HepG2 (cell line): ENCODE results near the gene CHTF8. TPM values are rescaled to one million over a fixed set of nuclear protein-coding genes. Genes with fewer than 3 reads are reported as not detected.

Experiments used
- FOXJ3 ChIP-seq: sonication (generic); formaldehyde crosslinking; IDR thresholded peaks from 2 replicates; pipeline ENCODE4 v1.4.0; 2020; ENCODE audit warnings: missing genetic modification reagents, mild to moderate bottlenecking, borderline replicate concordance
- polyA plus RNA-seq, 8 experiments: library from polyadenylated mRNA; depleted of rRNA in 3 of 8; stranded (reverse) in 7 of 8; unstranded in 1 of 8; fragments of >200 nt; fragmentation: Illumina TruSeq in 4 of 8; extraction: Trizol in 4 of 8; gene quantifications; 2 replicates each; pipeline versions ENCODE4 v1.2.1 to v1.2.3, GENCODE V29; 2011 to 2016; ENCODE audit warnings: low read depth in 4 of 8, missing spikeins in 1 of 8, mixed read lengths in 1 of 8; ENCODE audit not compliant: insufficient read depth in 1 of 8
- total RNA-seq, 5 experiments: library from RNA; depleted of rRNA; stranded (reverse); fragments of >200 nt; fragmentation: Illumina TruSeq; extraction: Trizol; gene quantifications; 2 replicates each; pipeline ENCODE4 v1.2.3, GENCODE V29; 2016; ENCODE audit warnings: low read depth in 1 of 5
- TF ChIP-seq, protein P1 (sequence below), 2 experiments: fragments of 450-650 bp in 1 of 2; sonication (generic) in 1 of 2; formaldehyde crosslinking in 1 of 2; IDR thresholded peaks; 2 replicates each; pipeline versions ENCODE4 v1.6.1 to v1.8.0; 2016 to 2022; ENCODE audit warnings: antibody characterized with exemption in 1 of 2, mild to moderate bottlenecking in 1 of 2, missing genetic modification reagents in 1 of 2
- TF ChIP-seq, protein P2 (sequence below): sonication (generic); formaldehyde crosslinking; IDR thresholded peaks from 2 replicates; pipeline ENCODE4 v1.4.0; 2020; ENCODE audit warnings: missing genetic modification reagents, borderline replicate concordance
- TF ChIP-seq, protein P3 (sequence below): sonication (generic); formaldehyde crosslinking; IDR thresholded peaks from 2 replicates; pipeline ENCODE4 v1.4.0; 2020; ENCODE audit warnings: missing genetic modification reagents

Gene CHTF8
- total and polyA plus RNA-seq, 2 of the 13 experiments (the other 11 are each of a cell fraction or from before 2014, with no cell fraction given): 37.2 to 67.5 TPM

DNA sequence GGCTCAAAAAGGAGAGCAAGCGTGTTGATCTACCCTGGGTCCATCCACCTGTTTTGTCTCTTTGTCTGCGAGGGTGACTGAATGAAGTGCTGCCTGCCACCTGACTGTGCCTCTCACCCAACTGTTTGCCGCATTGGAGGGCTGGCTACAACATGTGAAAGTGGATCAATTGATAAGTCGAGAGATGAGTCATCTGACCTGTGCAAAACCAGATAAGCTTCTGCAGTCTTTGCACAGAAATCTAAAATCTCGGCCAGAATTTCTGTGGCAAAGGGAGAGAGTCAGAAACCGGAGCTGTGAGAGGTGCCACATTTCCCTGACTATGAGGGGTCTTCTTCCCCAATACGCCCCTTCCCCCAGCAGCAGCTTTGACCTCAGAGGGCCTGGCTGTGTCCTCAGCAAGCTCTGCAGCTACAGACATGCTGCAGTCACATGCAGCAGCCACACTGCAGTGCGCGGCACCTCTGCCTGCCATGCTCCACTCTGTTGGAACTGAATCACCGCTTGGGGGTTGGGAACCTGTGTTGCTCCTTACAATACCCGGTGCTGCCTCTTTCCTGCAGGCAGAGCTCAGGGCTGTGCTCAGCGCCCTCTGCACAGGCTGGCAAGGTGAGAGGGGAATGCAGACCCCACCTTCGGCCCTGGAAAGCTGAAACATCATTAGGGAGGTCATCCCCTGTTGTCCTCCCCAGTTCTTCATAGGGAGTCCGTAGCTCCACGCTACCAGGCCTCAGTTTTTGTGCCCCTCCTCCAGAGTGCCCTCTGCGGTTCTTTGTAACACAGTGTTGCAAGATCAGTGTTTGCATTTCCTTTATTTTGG lies 43.1 kb downstream of the CHTF8 start (continued):
- TF ChIP-seq, protein P1, sequence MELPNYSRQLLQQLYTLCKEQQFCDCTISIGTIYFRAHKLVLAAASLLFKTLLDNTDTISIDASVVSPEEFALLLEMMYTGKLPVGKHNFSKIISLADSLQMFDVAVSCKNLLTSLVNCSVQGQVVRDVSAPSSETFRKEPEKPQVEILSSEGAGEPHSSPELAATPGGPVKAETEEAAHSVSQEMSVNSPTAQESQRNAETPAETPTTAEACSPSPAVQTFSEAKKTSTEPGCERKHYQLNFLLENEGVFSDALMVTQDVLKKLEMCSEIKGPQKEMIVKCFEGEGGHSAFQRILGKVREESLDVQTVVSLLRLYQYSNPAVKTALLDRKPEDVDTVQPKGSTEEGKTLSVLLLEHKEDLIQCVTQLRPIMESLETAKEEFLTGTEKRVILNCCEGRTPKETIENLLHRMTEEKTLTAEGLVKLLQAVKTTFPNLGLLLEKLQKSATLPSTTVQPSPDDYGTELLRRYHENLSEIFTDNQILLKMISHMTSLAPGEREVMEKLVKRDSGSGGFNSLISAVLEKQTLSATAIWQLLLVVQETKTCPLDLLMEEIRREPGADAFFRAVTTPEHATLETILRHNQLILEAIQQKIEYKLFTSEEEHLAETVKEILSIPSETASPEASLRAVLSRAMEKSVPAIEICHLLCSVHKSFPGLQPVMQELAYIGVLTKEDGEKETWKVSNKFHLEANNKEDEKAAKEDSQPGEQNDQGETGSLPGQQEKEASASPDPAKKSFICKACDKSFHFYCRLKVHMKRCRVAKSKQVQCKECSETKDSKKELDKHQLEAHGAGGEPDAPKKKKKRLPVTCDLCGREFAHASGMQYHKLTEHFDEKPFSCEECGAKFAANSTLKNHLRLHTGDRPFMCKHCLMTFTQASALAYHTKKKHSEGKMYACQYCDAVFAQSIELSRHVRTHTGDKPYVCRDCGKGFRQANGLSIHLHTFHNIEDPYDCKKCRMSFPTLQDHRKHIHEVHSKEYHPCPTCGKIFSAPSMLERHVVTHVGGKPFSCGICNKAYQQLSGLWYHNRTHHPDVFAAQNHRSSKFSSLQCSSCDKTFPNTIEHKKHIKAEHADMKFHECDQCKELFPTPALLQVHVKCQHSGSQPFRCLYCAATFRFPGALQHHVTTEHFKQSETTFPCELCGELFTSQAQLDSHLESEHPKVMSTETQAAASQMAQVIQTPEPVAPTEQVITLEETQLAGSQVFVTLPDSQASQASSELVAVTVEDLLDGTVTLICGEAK (IDR thresholded peaks at IDR 0.05): no peak
- TF ChIP-seq, protein P1 (CRISPR knock-in tag; IDR thresholded peaks at IDR 0.05): no peak
- TF ChIP-seq, protein P2, sequence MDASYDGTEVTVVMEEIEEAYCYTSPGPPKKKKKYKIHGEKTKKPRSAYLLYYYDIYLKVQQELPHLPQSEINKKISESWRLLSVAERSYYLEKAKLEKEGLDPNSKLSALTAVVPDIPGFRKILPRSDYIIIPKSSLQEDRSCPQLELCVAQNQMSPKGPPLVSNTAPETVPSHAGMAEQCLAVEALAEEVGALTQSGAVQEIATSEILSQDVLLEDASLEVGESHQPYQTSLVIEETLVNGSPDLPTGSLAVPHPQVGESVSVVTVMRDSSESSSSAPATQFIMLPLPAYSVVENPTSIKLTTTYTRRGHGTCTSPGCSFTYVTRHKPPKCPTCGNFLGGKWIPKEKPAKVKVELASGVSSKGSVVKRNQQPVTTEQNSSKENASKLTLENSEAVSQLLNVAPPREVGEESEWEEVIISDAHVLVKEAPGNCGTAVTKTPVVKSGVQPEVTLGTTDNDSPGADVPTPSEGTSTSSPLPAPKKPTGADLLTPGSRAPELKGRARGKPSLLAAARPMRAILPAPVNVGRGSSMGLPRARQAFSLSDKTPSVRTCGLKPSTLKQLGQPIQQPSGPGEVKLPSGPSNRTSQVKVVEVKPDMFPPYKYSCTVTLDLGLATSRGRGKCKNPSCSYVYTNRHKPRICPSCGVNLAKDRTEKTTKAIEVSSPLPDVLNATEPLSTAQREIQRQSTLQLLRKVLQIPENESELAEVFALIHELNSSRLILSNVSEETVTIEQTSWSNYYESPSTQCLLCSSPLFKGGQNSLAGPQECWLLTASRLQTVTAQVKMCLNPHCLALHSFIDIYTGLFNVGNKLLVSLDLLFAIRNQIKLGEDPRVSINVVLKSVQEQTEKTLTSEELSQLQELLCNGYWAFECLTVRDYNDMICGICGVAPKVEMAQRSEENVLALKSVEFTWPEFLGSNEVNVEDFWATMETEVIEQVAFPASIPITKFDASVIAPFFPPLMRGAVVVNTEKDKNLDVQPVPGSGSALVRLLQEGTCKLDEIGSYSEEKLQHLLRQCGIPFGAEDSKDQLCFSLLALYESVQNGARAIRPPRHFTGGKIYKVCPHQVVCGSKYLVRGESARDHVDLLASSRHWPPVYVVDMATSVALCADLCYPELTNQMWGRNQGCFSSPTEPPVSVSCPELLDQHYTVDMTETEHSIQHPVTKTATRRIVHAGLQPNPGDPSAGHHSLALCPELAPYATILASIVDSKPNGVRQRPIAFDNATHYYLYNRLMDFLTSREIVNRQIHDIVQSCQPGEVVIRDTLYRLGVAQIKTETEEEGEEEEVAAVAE: no peak
- TF ChIP-seq FOXJ3 (CRISPR knock-in tag): no peak
- TF ChIP-seq, protein P3, sequence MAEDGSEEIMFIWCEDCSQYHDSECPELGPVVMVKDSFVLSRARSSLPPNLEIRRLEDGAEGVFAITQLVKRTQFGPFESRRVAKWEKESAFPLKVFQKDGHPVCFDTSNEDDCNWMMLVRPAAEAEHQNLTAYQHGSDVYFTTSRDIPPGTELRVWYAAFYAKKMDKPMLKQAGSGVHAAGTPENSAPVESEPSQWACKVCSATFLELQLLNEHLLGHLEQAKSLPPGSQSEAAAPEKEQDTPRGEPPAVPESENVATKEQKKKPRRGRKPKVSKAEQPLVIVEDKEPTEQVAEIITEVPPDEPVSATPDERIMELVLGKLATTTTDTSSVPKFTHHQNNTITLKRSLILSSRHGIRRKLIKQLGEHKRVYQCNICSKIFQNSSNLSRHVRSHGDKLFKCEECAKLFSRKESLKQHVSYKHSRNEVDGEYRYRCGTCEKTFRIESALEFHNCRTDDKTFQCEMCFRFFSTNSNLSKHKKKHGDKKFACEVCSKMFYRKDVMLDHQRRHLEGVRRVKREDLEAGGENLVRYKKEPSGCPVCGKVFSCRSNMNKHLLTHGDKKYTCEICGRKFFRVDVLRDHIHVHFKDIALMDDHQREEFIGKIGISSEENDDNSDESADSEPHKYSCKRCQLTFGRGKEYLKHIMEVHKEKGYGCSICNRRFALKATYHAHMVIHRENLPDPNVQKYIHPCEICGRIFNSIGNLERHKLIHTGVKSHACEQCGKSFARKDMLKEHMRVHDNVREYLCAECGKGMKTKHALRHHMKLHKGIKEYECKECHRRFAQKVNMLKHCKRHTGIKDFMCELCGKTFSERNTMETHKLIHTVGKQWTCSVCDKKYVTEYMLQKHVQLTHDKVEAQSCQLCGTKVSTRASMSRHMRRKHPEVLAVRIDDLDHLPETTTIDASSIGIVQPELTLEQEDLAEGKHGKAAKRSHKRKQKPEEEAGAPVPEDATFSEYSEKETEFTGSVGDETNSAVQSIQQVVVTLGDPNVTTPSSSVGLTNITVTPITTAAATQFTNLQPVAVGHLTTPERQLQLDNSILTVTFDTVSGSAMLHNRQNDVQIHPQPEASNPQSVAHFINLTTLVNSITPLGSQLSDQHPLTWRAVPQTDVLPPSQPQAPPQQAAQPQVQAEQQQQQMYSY (CRISPR knock-in tag): no peak
